Medulla oblongata (tissue), 1 donor: Measurements from ENCODE around the gene DTNBP1.
A peak's percentile ranks its signal among the peaks of the same experiment; 100 is the strongest.

Experiments used
- DNase-seq: peaks from one replicate; pipeline ENCODE4 v3.0.0-alpha.2; 2015; ENCODE audit errors: extremely low spot score

DTNBP1 gene

GRCh38 chr6:15531973-15532372, 130.9 kb downstream of the DTNBP1 start:
- no peak for DNase-seq

DNA sequence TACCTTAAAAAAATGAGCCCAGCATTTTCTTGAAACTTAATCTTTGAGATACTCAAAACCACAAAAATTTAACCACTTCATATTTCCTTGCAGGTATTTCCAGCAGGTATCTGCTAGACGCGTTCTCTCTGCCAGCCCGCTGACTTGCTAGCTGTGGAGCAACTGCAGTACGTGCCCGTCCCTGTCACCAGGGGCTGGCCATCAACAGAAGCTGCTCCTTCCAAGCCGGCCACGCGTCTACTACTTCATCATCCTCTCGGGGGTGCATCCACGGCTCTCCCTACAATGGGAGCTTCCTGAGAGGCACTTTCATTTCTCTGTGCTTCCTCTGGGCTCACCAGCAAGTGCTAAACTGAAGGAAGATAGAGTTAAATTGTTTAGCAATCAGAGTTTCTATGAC, 132.4 kb downstream of the DTNBP1 start:
- no peak for DNase-seq

GRCh38 chr6:15528870-15529269, 134.0 kb downstream of the DTNBP1 start:
- DNase-seq: no peak

DNA sequence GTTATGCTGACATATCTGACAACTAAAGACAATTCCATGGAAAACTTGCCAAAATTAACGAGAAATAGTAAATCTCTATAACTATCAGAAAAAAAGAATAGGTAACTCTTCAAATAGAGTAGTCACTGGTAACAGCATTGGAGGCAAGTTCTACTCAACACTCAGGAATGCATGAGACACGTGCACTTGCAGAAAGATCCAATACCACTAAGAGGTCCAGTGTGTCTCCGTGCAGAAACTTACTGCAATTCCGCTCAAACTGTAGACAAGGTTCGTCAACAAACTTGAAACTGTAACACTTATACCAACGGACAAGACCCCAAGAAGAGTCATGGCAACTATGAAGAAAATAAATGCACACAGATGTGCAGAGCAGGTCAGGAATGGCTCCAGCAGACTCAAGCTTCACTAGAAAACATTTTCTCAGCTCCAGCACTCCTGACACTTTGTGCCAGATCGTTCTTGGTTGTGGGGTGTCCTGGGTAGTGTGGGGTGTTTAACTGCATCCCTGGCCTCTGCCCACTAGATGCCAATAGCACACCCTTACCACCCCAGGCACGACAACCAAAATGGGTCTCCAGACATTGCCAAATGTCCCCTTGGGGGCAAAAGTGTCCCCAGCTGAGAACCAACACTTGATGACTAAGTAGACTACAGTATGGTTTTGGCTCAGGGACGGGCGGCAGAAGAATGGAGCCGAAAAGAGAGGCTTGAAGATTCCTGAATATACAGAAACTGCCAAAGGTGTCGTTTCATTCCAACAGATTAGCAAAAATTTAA, 134.8 kb downstream of the DTNBP1 start:
- DNase-seq: no peak

- no peak for DNase-seq
Measured at GRCh38 chr6:15526212-15526701, 136.6 kb downstream of the DTNBP1 start.

GRCh38 chr6:15524861-15525401, 137.9 kb downstream of the DTNBP1 start:
- DNase-seq: no peak

DNA sequence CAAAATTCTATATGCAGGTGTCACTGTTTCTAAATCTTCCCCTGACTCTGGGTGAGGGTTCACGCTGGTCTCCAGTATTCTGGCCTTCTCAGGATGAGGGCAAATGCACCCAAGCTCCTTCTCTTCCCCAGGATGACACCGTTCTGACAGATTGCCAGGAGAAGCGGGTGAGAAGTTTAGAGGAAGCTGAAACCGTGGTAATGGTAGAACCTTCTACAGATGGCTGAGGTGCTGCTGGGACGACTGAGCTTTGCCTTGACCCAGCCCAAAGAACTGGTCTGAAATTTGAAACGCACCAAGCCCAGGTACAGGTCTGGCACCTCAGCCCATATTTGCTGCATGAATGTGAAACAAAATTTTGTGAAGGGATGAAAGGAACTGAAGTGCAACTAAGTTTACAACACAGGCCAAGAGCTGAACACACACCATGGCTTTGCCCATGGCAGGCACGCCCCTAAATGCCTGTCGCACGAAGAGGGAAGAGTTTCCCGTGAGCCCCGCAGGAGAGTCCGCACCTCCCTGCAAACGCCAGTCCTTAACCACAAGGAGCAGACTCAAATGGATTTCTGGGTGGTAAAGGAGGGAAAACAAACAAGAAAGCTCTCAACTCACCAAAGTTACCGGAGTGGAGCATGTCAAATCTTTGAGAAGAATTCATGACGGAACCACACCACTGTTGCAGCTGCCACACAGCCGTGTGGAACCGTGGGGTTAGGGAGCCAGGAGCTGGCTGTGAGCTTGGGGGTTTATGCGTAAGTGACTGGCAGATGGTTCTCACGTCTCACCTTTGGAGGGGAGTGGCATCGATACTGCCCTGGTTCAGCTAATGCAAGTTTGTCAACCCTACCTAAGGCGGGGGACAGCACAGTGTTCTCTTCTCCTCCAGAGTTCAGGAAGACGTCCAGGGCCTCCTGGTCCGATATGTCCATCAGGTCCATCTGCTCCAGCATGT, 138.9 kb downstream of the DTNBP1 start:
- DNase-seq: no peak

DNA sequence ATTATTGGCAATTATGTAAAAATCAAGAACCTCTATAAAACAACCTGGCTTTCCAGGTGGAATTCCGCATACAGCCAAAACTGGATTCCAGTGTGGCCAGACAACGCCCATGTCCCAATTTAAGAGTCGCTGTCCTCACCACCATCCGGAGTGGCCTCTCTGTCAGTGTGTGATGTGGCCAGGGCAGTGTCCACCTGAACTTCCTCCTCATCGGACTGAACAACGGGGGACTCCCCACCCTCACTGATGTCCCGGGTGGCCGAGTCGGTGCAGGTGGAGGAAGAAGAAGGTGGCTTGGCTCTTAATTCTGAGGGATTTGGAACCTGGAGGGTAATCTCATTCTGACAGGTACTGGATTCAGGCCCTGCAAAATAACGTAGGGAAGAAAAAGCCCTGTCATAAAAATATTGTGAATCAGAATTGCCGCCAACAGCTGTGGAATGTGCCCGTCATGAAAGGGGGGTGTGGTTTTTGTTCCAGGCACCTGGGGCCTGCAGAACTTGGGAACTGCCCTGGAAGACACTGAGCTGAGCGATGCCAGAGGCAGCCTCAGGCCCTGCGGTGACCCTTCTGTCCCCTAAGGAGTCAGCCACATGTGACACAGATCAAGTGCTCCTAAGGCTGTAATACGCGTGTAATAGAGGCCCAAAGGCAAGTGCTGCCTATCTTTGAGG, 139.8 kb downstream of the DTNBP1 start:
- no peak for DNase-seq

DNA sequence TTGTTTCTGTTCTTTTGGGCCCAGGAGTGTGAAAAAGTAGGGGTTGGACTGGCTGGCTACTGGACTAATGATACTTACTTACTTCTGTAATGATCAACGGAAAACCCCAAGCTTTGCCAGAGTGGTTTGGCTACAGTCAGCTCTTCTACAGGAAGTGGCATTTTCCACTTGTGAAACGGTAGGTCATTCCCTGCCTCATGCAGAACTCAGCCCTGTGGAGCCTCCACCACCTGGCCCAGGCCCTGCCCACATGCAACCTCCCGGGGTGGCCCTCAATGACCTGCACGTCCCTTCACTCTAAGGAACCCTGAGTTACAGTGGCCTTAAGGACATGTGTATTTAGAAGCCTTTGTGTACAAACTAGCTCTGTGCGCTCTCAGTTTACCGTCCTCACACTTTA, 140.4 kb downstream of the DTNBP1 start:
- DNase-seq: no peak

- no peak for DNase-seq
Measured at GRCh38 chr6:15522026-15522425, 140.8 kb downstream of the DTNBP1 start.

DNA sequence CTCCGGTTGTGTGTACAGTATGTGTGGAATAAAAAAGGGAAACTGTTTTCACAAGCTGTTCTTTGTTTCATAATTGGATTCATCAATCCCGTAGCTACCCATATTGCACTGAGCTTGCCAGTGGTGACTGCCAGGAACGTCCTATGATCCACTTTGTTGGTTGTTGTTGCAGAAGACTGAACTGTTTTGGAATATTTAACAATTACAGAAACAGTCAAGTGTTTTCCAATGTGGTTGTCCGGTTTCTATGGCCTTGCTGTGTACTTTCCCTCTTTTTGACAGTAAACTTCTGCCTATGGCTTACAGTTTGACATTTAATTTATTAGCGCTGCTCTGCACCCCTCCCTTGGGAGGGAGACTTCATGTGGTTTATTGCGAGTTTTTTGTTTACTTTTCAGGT, 141.2 kb downstream of the DTNBP1 start:
- peak; percentile 54 for DNase-seq

- no peak for DNase-seq
Measured at GRCh38 chr6:15520626-15521203, 142.1 kb downstream of the DTNBP1 start.

- no peak for DNase-seq
Measured at GRCh38 chr6:15519681-15520080, 143.1 kb downstream of the DTNBP1 start.

- DNase-seq: no peak
Measured at GRCh38 chr6:15518878-15519277, 143.9 kb downstream of the DTNBP1 start.

- DNase-seq: no peak
Measured at GRCh38 chr6:15518057-15518456, 144.8 kb downstream of the DTNBP1 start.

DNA sequence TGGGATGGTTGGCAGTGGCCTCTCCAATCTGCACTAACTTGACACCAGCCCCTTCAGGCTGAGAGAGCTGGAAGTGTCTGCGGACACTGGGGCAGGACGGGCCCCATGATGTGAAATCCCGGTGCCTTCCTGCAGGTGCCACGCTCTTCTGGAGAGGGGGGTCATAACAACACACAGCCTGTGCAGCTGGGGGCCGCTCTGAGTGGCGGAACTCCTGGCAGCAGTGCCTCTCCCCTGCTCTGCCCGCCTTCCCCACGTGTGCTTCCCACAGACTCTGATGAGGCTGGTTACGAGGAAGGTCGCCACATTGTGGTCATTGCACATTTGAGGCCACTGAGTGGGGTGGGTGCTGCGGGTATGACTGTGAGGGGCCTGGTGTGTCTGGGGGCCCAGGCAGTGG, 145.2 kb downstream of the DTNBP1 start:
- no peak for DNase-seq

- no peak for DNase-seq
Measured at GRCh38 chr6:15516923-15517560, 145.8 kb downstream of the DTNBP1 start.

GRCh38 chr6:15516378-15516777, 146.4 kb downstream of the DTNBP1 start:
- DNase-seq: no peak

GRCh38 chr6:15515660-15516375, 147.0 kb downstream of the DTNBP1 start:
- no peak for DNase-seq

DNA sequence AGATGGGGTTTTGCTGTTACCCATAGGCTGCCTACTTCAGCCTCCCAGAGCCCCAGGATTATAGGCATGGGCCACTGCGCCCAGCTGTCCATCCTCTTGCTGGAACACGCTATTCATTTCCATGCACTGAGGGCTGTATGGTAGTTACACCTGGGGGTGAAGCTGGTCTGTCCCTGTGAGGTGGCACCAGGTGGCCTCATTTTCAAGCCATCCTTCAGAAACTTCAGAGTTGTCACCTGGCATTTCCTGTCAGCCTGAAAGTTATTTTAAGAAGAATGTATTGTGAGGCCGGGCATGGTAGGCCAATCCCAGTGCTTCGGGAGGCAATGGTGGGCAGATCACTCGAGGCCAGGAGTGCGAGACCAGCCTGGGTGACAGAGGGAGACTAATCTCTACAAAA, 147.6 kb downstream of the DTNBP1 start:
- no peak for DNase-seq
